B cell (primary cell): ENCODE measurements around the gene METTL4. TPM values are rescaled to one million over a fixed set of nuclear protein-coding genes. Genes with fewer than 3 reads are reported as not detected.

ENCODE experiments used
- ATAC-seq: fragments of 200-7000 bp; cut with Tn5 transposase; one replicate; pipeline ENCODE4 v1.10.0; 2021; ENCODE audit warnings: low read depth, mild to moderate bottlenecking, moderate number of reproducible peaks, moderate library complexity
- CTCF ChIA-PET: fragments of 350-600 bp; sonication (Branson Sonifier 250); formaldehyde crosslinking; loops from one replicate; lab custom pipeline; 2021; ENCODE audit warnings: antibody characterized with exemption, inconsistent platforms; lab: Charles Lee
- POLR2A ChIA-PET: fragments of 350-600 bp; sonication (Branson Sonifier 250); formaldehyde crosslinking; loops from one replicate; lab custom pipeline; 2021; ENCODE audit warnings: antibody characterized with exemption; lab: Charles Lee
- DNase-seq: peaks from one replicate; pipeline ENCODE4 v3.0.0; 2013
- H2AFZ ChIP-seq: 2 replicates; pipeline ENCODE4 v1.6.1; 2012; ENCODE audit warnings: mild to moderate bottlenecking, low read depth, low read length; ENCODE audit not compliant: insufficient read depth, poor library complexity, severe bottlenecking
- H3K27ac ChIP-seq, 2 donors: 1 replicate in 1 of 2; 2 replicates in 1 of 2; pipeline ENCODE4 v1.5.1; 2012 to 2013; ENCODE audit warnings: low read length in 2 of 2, mild to moderate bottlenecking in 2 of 2, moderate library complexity in 1 of 2
- H3K27me3 ChIP-seq, 4 experiments: fragments of 200-600 bp in 1 of 4; sonication (generic) in 1 of 4; replicated peaks in 1 of 4; 1 replicate in 2 of 4; 2 replicates in 2 of 4; pipeline versions ENCODE4 v1.6.1 to v1.7.0; 2013 to 2016; ENCODE audit warnings: low read length in 3 of 4, mild to moderate bottlenecking in 2 of 4, mixed read lengths in 1 of 4, moderate library complexity in 1 of 4; ENCODE audit not compliant: insufficient read depth in 4 of 4, control insufficient read depth in 3 of 4; ENCODE audit errors: control extremely low read depth in 1 of 4
- H3K36me3 ChIP-seq, 2 experiments: replicated peaks in 1 of 2; 1 replicate in 1 of 2; 2 replicates in 1 of 2; pipeline versions ENCODE4 v1.6.1 to v1.7.1; 2013; ENCODE audit warnings: low read length in 1 of 2; ENCODE audit not compliant: insufficient read depth in 2 of 2, control insufficient read depth in 1 of 2; ENCODE audit errors: control extremely low read depth in 1 of 2, extremely low read depth in 1 of 2
- H3K4me1 ChIP-seq, 2 donors: fragments of 200-600 bp in 1 of 2; sonication (generic) in 1 of 2; 1 replicate in 1 of 2; 2 replicates in 1 of 2; pipeline versions ENCODE4 v1.5.1 to v1.6.1; 2013 to 2017; ENCODE audit warnings: low read length in 2 of 2; ENCODE audit not compliant: control insufficient read depth in 2 of 2, insufficient read depth in 2 of 2
- H3K4me2 ChIP-seq: replicated peaks from 2 replicates; pipeline ENCODE3; 2012; ENCODE audit warnings: mild to moderate bottlenecking, low read depth, low read length; ENCODE audit not compliant: poor library complexity, severe bottlenecking
- H3K4me3 ChIP-seq, 5 experiments: fragments of 200-600 bp in 1 of 5; sonication (generic) in 1 of 5; 1 replicate in 3 of 5; 2 replicates in 2 of 5; pipeline versions ENCODE4 v1.5.1 to v1.7.0; 2011 to 2016; ENCODE audit warnings: low read length in 4 of 5, mild to moderate bottlenecking in 4 of 5, low read depth in 2 of 5, control low read depth in 1 of 5, moderate library complexity in 1 of 5; ENCODE audit not compliant: insufficient read depth in 1 of 5; ENCODE audit errors: control extremely low read depth in 1 of 5, extremely low read depth in 1 of 5
- H3K79me2 ChIP-seq: fragments of 200-600 bp; sonication (generic); one replicate; pipeline ENCODE4 v1.6.0; 2016; ENCODE audit warnings: low read length; ENCODE audit not compliant: control insufficient read depth, insufficient read depth
- H3K9ac ChIP-seq: fragments of 200-600 bp; sonication (generic); 2 replicates; pipeline ENCODE4 v1.6.1; 2017; ENCODE audit warnings: mild to moderate bottlenecking, low read length, moderate library complexity
- H3K9me3 ChIP-seq, 3 donors: one replicate each; pipeline versions ENCODE4 v1.6.1 to v1.7.1; 2013; ENCODE audit warnings: low read length in 2 of 3; ENCODE audit not compliant: control insufficient read depth in 2 of 3, insufficient read depth in 1 of 3; ENCODE audit errors: control extremely low read depth in 1 of 3
- H4K20me1 ChIP-seq: 2 replicates; pipeline ENCODE4 v1.6.0; 2012; ENCODE audit warnings: mild to moderate bottlenecking, low read length; ENCODE audit not compliant: insufficient read depth, control insufficient read depth, poor library complexity, severe bottlenecking
- H3K27ac Mint-ChIP-seq: one replicate; pipeline ENCODE4 v1.8.0; 2021; ENCODE audit warnings: mixed read lengths
- H3K27me3 Mint-ChIP-seq: one replicate; pipeline ENCODE4 v1.8.0; 2021; ENCODE audit warnings: mixed read lengths
- H3K4me1 Mint-ChIP-seq: one replicate; pipeline ENCODE4 v1.8.0; 2021; ENCODE audit warnings: mixed read lengths
- H3K4me3 Mint-ChIP-seq: one replicate; pipeline ENCODE4 v1.8.0; 2021; ENCODE audit warnings: mixed read lengths
- H3K9me3 Mint-ChIP-seq: one replicate; pipeline ENCODE4 v1.8.0; 2022; ENCODE audit warnings: mixed read lengths; ENCODE audit not compliant: insufficient read depth
- EZH2 ChIP-seq: IDR thresholded peaks from 2 replicates; pipeline ENCODE4 v1.6.1; 2012; ENCODE audit warnings: borderline replicate concordance, low read depth, mild to moderate bottlenecking, moderate library complexity, low read length; ENCODE audit not compliant: insufficient read depth, poor library complexity, severe bottlenecking
- WGBS: methylation state at CpG from one replicate; pipeline ENCODE4 v1.1.5; 2013; ENCODE audit warnings: missing lambda C conversion rate; ENCODE audit not compliant: insufficient coverage; 5-methylcytosine and 5-hydroxymethylcytosine counted together
- intact Hi-C: fragments of 100-400 bp; cut with micrococcal nuclease; formaldehyde crosslinking; loops from one replicate; pipeline ENCODE4 v1.10.0; 2022
- polyA plus RNA-seq: library from polyadenylated mRNA; depleted of rRNA; stranded (reverse); fragments of >200 nt; gene quantifications from 2 replicates; pipeline ENCODE4 v1.2.3, GENCODE V29; 2012
- total RNA-seq, 2 donors: library from RNA; stranded (reverse); fragments of 120-200 nt in 1 of 2; gene quantifications; 1 replicate in 1 of 2; 2 replicates in 1 of 2; pipeline versions ENCODE4 v1.2.3 to v1.2.4, GENCODE V29; 2013 to 2022
- TF ChIP-seq, protein P1 (sequence below): fragments of 200-600 bp; IDR thresholded peaks from one replicate; pipeline ENCODE4 v1.8.0; 2022; ENCODE audit warnings: antibody characterized with exemption, mild to moderate bottlenecking

Gene METTL4
- total and polyA plus RNA-seq, 2 donors (not counting 1 experiment from before 2014, with no cell fraction given), result 12.9 to 31.6 TPM

DNA sequence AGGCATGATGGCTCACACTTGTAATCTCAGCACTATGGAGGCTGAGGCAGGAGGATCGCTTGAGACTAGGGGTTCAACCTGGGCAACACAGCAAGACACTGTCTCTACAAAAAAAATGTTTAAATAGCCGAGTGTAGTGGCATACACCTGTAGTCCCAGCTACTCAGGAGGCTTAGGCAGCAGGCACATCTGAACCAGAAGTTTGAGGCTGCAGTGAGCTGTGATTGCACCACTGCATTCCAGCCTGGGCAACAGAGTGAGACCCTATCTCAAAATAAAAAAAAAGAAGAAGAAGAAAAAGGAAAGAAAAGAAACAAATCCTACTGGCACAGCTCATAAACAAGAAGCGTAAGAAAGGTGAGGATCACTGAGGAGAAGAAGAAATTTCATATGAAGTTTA is 19.9 kb downstream of the METTL4 start:
- Mint-ChIP-seq H3K27ac (no peak overlapping the region), H3K27me3 (no peaks in the 10 kb centered on the region), H3K4me3 (no peak overlapping the region), H3K9me3 (no peaks in the 10 kb centered on the region), H3K4me1 (peaks cover 9% of the 10 kb centered on the region)
- ATAC-seq, result no peak
- Histone ChIP-seq H3K4me1 (no peaks in the 10 kb centered on the region), H3K27me3 (no peaks in the 10 kb centered on the region), H4K20me1 (no peaks in the 10 kb centered on the region), H3K79me2 (no peaks in the 10 kb centered on the region), H2AFZ (no peak overlapping the region), H3K27ac (no peak overlapping the region), H3K9ac (no peak overlapping the region), H3K36me3 (peaks cover 10 to 20% of the 10 kb centered on the region in 2 experiments), H3K4me2 (no peak overlapping the region), H3K4me3 (no peak overlapping the region), H3K9me3 (no peaks in the 10 kb centered on the region)
- intact Hi-C loops, result no loop called here
- DNase-seq, result no peak
- WGBS, result 96% methylated on average over 2 of the region's 3 CpGs
- no peak for TF ChIP-seq EZH2
- TF ChIP-seq, protein P1, sequence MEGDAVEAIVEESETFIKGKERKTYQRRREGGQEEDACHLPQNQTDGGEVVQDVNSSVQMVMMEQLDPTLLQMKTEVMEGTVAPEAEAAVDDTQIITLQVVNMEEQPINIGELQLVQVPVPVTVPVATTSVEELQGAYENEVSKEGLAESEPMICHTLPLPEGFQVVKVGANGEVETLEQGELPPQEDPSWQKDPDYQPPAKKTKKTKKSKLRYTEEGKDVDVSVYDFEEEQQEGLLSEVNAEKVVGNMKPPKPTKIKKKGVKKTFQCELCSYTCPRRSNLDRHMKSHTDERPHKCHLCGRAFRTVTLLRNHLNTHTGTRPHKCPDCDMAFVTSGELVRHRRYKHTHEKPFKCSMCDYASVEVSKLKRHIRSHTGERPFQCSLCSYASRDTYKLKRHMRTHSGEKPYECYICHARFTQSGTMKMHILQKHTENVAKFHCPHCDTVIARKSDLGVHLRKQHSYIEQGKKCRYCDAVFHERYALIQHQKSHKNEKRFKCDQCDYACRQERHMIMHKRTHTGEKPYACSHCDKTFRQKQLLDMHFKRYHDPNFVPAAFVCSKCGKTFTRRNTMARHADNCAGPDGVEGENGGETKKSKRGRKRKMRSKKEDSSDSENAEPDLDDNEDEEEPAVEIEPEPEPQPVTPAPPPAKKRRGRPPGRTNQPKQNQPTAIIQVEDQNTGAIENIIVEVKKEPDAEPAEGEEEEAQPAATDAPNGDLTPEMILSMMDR, result no peak
- CTCF ChIA-PET, result no interaction called here
- POLR2A ChIA-PET, result no interaction called here

DNA sequence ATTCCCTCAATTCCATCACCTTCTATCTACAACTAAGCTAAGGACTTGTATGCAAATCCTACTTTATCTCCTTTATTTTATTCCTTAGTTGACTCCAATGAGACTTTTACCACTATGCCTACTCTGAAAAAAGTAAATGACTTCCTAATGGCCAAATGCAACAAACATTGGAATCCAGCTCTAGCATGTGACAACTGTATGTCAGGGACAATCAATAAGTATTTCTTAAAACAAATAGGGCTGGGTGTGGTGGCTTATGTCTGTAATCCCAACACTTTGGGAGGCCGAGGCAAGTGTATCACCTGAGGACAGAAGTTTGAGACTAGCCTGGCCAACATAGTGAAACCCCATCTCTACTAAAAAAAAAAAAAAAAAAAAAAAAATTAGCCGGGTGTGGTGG is 21.8 kb downstream of the METTL4 start:
- POLR2A ChIA-PET, result interaction anchor here (0.8 kb wide), 1 partner anchor 87 kb away, joined by 3 read pairs; no protein-coding TSS in a partner anchor
- TF ChIP-seq, protein P1, result no peak
- no peak for TF ChIP-seq EZH2

More for the DNA sequence above, 21.8 kb downstream of the METTL4 start:
- peaks cover 9% of the 10 kb centered on the region for H3K4me1 Mint-ChIP-seq
- no peaks in the 10 kb centered on the region for H3K4me1 ChIP-seq
- no peak overlapping the region for H3K4me3 Mint-ChIP-seq
- H3K4me3 ChIP-seq, result no peak overlapping the region
- CTCF ChIA-PET, result interaction anchor here (0.6 to 4.0 kb wide), 6 partner anchors 9 to 964 kb away, joined by 3 to 45 read pairs (median 3); no protein-coding TSS in a partner anchor
- H3K9me3 ChIP-seq, result no peaks in the 10 kb centered on the region
- intact Hi-C loops, result loop anchor here (10.0 kb wide), 1 partner anchor 1925 kb away; no protein-coding TSS in a partner anchor
- no peaks in the 10 kb centered on the region for H3K27me3 Mint-ChIP-seq
- ATAC-seq (no peak), DNase-seq (no peak)
- H3K79me2 ChIP-seq, result no peaks in the 10 kb centered on the region
- H3K9me3 Mint-ChIP-seq, result no peaks in the 10 kb centered on the region
- no peak overlapping the region for H2AFZ ChIP-seq
- no CpG with 5 or more reads among the region's 2 CpGs for WGBS
- no peak overlapping the region for H3K9ac ChIP-seq
- no peak overlapping the region for H3K4me2 ChIP-seq
- H3K27ac Mint-ChIP-seq, result no peak overlapping the region
- no peaks in the 10 kb centered on the region for H3K27me3 ChIP-seq
- H3K36me3 ChIP-seq, result peaks cover 10 to 20% of the 10 kb centered on the region in 2 experiments
- no peak overlapping the region for H3K27ac ChIP-seq
- H4K20me1 ChIP-seq, result no peaks in the 10 kb centered on the region
